NT2/D1 (cell line): Measurements from ENCODE around the gene HCFC1.

Source experiments
- SUZ12 ChIP-seq: IDR thresholded peaks from 2 replicates; pipeline ENCODE4 v1.6.1; 2011; ENCODE audit not compliant: insufficient read length, insufficient read depth; ENCODE audit errors: extremely low read depth
- YY1 ChIP-seq: IDR thresholded peaks from 2 replicates; pipeline ENCODE4 v1.6.1; 2011; ENCODE audit not compliant: insufficient read length, insufficient read depth
- ZNF274 ChIP-seq: IDR thresholded peaks from 2 replicates; pipeline ENCODE4 v1.6.1; 2011; ENCODE audit warnings: mild to moderate bottlenecking, low read depth, low read length

DNA sequence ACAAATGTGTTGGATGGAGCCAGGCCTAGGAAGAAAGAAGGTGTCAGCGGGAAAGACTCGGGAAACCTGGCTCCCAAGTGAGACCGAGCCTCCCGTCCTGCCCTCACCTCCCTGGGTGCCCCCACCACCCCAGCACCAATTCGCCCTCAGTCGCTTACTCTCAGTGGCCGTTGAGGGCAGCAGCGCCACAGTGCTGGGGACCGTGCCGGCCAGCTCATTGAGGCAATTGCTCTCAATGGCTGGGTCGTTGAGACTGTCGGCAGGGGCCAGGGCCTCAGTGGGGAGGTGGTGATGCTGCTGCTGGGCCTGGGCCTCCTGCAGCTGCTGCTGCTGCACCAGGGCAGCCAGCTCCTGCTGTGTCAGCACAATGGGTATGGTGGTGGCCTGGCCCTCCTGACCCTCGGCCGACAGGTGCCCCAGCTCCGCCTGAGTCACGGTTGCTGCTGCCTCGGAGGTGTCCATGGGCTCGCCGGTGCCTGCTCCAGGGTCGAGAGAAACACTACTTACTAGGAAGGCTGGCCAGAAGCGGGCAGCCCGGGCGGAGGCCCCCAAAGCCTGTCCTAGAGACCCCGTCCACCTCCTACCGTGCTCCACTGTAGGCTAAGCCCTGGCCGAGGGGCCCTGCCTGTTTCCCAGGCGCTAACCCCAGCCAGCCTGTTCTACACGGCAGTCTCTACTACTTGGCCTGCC is 19.8 kb downstream of the HCFC1 start:
- TF ChIP-seq YY1 (no peak), ZNF274 (no peak), SUZ12 (no peak)
